GF-D8 (cell line): ENCODE measurements around the gene GFPT1.
A peak's percentile ranks its signal among the peaks of the same experiment; 100 is the strongest.
"Not testable (repeated sequence)": the region's sequence is repeated elsewhere in the genome, so short reads cannot be mapped to it uniquely, and the experiment has no call there.

Source experiments
- DNase-seq: peaks from one replicate; lab custom pipeline; 2025; lab: John Stamatoyannopoulos, UW

Gene GFPT1

DNA sequence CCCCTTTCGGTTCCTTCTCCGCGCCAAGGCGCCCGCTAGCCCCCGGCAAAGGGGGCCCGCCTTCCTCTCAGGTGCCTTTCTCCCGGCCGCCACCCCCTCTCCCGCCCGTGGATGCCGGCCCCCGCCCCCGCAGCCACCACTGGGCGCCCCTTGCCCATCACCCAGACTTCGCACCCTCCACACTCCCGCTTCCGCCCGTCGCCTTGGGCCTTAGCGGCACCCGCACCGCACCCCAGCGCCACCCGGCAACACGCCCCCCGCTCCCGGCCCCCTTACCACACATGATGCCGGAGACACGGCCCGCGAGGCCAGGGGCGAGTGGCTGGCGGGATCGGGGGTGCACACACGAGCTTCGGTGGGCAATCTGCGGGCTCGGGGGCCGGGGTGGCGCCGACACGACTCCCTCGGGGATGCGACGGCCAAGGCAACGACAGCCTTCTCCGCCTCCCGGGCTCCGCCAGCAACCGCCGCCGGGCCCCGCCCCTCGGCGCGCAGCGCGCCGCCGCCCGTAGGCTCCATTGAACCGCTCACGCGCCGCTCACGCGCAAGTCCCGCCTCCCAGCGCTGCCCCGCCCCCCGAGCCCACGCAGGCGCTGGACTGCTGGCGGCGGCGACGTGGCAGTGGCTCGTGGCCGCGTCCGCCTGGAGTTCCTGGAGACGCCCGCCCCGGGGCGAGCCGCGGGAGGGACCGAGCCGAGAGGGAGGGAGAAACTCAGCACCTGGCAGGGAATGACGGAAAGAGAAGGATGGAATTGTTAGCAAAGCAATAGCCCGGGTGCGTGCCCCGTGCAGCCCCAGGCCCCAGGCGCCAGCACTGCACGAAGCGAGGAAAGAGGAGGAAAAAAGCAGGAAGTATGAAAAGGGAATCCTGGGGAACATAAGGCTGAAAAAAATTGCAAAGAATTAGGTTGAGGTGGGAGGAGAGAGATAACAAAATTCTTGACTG lies at the start of gene GFPT1:
TSS of gene GFPT1 (minus strand) at position 439 of the 946 bp plus-strand sequence. CDS start at position 283, 156 bp downstream.
- peak; percentile 78 for DNase-seq

DNA sequence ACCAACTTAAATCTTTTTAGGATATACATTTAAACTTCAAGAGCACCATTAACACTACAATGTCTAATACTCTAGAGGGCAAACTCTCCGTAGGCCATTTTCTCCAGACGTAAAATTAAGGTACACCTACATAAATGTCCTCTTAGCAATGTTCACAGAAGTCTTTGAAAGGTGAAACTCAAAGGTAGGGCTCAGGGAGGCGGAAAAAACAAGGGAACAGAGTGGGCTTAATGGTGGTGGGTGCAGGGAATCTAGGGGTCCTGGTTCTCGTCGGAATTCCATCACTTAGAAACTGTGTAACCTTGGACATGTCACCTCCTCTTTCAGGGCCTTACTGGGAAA lies 49.5 kb upstream of the GFPT1 start:
- no peak for DNase-seq

DNA sequence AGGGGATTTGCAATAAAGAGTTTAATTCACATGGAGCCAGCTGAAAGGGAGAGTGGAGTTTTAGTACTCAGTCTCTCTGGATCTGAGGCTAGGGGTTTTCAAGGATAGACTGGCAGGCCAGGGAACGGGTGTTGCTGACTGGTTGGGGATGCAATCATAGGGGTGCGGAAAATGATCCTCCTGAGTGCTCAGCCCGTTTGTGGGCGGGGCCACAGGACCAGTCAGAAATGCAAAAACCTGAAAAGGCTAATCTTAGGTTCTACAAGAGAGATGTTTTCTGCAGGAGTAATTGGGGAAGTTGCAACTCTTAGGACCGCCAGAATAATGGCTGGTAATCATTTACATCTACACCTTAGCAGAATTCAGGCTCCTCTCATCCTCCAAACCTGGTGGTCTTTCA lies 47.7 kb upstream of the GFPT1 start:
- DNase-seq: no peak

- no peak for DNase-seq
These were observed 42.6 kb upstream of the GFPT1 start for GRCh38 chr2:69429491-69430183.

- no peak for DNase-seq
These were observed 42.0 kb upstream of the GFPT1 start for GRCh38 chr2:69428981-69429380.

- no peak for DNase-seq
These were observed 37.4 kb upstream of the GFPT1 start for GRCh38 chr2:69424419-69424818.

DNA sequence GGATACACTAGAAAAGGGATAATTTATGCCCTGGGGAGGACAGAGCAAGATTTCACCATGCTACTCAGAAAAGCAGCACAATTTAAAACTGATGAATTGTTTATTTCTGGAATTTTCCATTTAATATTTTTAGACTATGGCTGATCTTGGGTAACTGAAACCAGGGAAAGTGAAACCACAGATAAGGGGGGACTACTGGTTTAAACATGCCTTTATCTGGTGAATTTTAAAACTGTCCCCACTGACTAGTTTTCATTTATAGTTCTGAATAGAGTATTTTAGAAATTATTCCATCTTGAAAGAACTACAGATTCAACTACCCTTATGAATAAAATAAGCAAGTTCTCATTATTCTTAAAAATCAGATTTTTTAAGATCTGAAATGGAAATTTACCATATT lies 35.2 kb upstream of the GFPT1 start:
- DNase-seq: no peak

DNA sequence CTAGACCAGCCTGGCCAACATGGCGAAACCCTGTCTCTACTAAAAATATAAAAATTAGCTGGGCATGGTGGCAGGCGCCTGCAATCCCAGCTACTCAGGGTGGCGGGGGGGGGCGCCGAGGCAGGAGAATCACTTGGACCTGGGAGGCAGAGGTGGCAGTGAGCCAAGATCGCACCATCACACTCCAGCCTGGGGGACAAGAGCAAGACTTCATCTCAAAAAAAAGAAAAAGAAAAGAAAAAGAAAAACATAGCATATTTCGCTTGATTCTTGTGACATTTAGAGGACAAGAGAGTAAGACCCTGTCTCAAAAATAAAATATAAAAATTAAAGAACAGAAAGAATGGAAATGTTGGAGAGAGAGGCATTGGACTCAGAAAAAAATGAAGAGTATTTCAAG lies 32.1 kb upstream of the GFPT1 start:
- not testable (repeated sequence) for DNase-seq

- no peak for DNase-seq
These were observed 29.1 kb upstream of the GFPT1 start for GRCh38 chr2:69416147-69416546.

GRCh38 chr2:69411120-69411519 lies 24.1 kb upstream of the GFPT1 start:
- DNase-seq: no peak

DNA sequence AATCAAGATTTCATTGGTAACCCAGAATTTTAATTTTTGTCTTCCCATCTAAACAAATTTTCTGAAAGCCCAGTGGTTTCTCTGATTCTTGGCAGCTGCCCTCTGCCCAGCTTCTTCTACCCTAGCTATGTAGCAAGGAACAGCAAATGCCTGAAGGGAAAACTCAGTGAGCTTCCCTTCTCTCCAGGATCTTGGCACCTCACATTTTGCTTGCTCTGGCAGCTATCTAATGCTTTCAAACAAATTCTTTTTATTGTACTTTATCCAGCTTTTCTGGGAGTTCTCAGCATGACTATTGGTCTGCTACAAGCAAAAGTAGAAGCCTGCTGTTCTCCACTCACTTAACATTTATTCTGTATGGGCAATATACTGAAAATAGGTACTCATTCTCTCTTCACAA lies 18.3 kb upstream of the GFPT1 start:
- DNase-seq: no peak

- DNase-seq: no peak
These were observed 13.1 kb upstream of the GFPT1 start for GRCh38 chr2:69400121-69400520.

- DNase-seq: no peak
These were observed 10.2 kb upstream of the GFPT1 start for GRCh38 chr2:69397234-69397633.

DNA sequence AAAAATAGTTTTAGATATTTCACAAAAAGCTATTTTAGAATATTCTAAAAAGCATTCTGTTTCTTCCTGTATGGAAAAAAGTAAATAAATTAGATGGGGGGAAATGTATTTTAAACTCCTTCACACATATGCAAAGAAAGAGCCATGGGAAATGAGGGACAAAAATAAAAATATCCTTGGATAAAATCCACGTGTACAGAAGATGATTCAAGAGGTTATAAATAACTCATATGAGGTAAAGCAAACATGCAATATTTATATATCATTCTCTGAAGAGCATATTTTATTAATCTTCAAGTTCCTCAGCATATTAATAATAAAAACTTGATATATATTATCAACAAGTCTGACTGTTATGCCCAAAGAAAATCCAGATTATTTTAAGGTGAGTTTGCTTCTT lies 8.8 kb upstream of the GFPT1 start:
- DNase-seq: no peak

- no peak for DNase-seq
These were observed 6.9 kb upstream of the GFPT1 start for GRCh38 chr2:69393963-69394362.

DNA sequence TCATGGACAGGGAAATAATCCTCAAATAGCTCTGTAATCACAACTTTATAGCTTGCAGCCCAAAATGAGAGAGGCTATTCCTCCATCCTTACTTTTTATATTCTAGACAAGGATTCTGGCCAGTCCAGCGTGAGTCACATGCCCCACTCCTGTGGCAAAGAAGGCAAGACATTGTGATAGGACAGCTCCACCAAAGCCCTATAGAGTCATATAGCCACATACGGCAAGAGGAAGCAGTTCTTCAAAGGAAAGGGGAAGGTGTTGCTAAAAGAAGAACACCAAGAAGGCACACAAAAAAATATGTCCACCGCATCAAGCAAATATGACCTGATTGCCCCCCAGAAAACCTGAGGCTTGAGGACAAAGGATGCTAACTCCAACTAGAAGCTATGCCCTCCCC lies 3.4 kb upstream of the GFPT1 start:
- DNase-seq: peak; percentile 67

GRCh38 chr2:69390001-69390400 lies 3.0 kb upstream of the GFPT1 start:
- no peak for DNase-seq

- DNase-seq: no peak
These were observed 2.2 kb upstream of the GFPT1 start for GRCh38 chr2:69389271-69389670.

GRCh38 chr2:69387770-69388481 lies 899 bp upstream of the GFPT1 start:
- DNase-seq: no peak

DNA sequence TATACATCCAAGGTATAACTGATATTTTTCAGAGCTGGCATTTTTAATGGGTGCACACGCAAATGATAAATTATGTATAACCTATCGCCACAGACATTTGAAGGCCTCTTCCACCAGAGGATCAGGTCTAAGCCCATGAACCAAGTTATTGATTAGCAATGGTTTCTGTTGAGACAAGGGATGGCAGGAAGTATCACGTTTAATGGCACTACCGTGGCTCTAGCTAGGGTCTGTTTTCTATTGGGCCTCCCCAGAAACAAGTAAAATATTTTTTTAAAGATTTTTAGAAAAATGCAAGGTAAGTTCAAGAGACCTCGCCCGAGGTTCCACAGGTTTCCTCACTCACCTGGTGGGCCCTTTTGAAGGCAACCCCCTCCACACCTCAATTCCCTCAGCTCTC lies 667 bp downstream of the GFPT1 start:
- no peak for DNase-seq

- no peak for DNase-seq
These were observed 1.4 kb downstream of the GFPT1 start for GRCh38 chr2:69385443-69386151.

GRCh38 chr2:69384618-69385081 lies 2.4 kb downstream of the GFPT1 start:
- no peak for DNase-seq
